Suprapubic skin (tissue), 4 donors: ENCODE data around the gene F7.

Experiments
- EP300 ChIP-seq: sonication (generic); formaldehyde crosslinking; IDR thresholded peaks from one replicate; pipeline ENCODE4 v1.6.1; 2017; ENCODE audit warnings: antibody characterized with exemption
- POLR2A ChIP-seq, 2 donors: fragments of 450-650 bp; IDR thresholded peaks; one replicate each; pipeline ENCODE4 v1.6.1; 2017; ENCODE audit warnings: antibody characterized with exemption in 2 of 2, mild to moderate bottlenecking in 2 of 2, moderate library complexity in 2 of 2
- POLR2AphosphoS5 ChIP-seq, 3 donors: sonication (generic); formaldehyde crosslinking; IDR thresholded peaks; one replicate each; pipeline ENCODE4 v1.6.1; 2017; ENCODE audit warnings: antibody characterized with exemption in 3 of 3
- TF ChIP-seq, protein P1 (sequence below), 2 donors: fragments of 200-600 bp in 1 of 2; fragments of 450-650 bp in 1 of 2; sonication (generic) in 1 of 2; IDR thresholded peaks; one replicate each; pipeline ENCODE4 v1.5.1; 2016 to 2019; ENCODE audit warnings: antibody characterized with exemption in 2 of 2, mild to moderate bottlenecking in 1 of 2, moderate library complexity in 1 of 2

DNA sequence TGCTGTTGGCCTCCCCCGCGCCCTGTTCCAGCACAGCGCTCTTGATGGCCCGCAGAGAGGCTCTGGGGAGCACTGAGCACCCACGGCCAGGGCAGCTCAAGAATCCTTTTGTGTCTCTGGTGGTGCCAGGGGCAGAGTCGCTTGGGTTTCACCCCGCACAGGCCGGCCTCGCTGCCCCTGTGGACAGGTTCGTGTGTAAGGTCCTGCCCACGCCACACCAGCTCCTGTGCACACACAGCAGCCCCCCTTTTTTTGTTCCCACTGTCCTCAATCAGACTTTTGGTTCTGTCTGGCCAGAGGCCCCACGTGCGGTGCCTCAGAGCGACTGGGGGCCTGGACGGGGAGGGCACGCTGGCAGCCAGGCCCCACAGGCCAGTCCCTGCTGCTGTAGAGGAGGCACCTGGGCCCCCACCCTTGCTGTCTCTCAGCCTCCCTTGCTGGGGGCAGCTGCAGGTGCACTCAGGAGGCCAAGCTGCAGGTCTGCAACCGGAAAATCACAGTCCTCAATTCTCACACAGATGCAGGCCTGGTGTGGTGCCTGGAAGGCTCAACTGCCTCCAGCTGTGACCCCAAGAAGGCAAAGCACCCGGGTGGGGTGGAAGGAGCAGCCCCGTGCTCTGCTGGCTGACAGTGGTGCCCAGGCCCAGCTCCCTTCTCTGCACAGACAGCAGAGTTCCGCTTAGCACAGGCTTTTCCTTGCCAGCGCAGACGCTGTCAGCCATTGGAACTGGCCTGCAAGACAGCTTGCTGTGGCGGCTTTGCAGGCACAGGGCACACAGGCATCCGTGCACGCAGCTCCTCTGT, 12.6 kb upstream of the F7 start:
- TF ChIP-seq, protein P1, sequence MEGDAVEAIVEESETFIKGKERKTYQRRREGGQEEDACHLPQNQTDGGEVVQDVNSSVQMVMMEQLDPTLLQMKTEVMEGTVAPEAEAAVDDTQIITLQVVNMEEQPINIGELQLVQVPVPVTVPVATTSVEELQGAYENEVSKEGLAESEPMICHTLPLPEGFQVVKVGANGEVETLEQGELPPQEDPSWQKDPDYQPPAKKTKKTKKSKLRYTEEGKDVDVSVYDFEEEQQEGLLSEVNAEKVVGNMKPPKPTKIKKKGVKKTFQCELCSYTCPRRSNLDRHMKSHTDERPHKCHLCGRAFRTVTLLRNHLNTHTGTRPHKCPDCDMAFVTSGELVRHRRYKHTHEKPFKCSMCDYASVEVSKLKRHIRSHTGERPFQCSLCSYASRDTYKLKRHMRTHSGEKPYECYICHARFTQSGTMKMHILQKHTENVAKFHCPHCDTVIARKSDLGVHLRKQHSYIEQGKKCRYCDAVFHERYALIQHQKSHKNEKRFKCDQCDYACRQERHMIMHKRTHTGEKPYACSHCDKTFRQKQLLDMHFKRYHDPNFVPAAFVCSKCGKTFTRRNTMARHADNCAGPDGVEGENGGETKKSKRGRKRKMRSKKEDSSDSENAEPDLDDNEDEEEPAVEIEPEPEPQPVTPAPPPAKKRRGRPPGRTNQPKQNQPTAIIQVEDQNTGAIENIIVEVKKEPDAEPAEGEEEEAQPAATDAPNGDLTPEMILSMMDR (IDR thresholded peaks at IDR 0.05) = no peak
- TF ChIP-seq POLR2A (IDR thresholded peaks at IDR 0.05) = no peak
- TF ChIP-seq POLR2AphosphoS5 (IDR thresholded peaks at IDR 0.05) = no peak
- no peak for TF ChIP-seq EP300
